SU-DHL-6 (cell line): ENCODE results near the gene PODNL1.

ENCODE experiments used
- H2AFZ ChIP-seq: fragments of 200-600 bp; sonication (generic); 2 replicates; pipeline ENCODE4 v1.6.1; 2014; ENCODE audit warnings: low read depth, mild to moderate bottlenecking, moderate library complexity, mixed read lengths, antibody characterized with exemption, low read length; ENCODE audit not compliant: severe bottlenecking
- H3F3A ChIP-seq: fragments of 200-600 bp; shearing (Covaris generic); 2 replicates; pipeline ENCODE4 v1.6.0; 2016; ENCODE audit warnings: antibody characterized with exemption, mild to moderate bottlenecking; ENCODE audit not compliant: insufficient read depth
- H3K27ac ChIP-seq: fragments of 200-600 bp; sonication (generic); 2 replicates; pipeline ENCODE4 v1.5.1; 2016; ENCODE audit warnings: low read depth, mild to moderate bottlenecking, low read length, moderate library complexity, mixed read lengths
- H3K27me3 ChIP-seq: fragments of 200-600 bp; sonication (generic), shearing (Covaris generic); 2 replicates; pipeline ENCODE4 v1.6.0; 2014; ENCODE audit warnings: mild to moderate bottlenecking, low read length
- H3K36me3 ChIP-seq: fragments of 200-600 bp; sonication (generic); 2 replicates; pipeline ENCODE4 v1.6.1; 2014; ENCODE audit warnings: mild to moderate bottlenecking, low read length, mixed read lengths
- H3K4me2 ChIP-seq: fragments of 300-600, 200-600 bp; shearing (Covaris generic), sonication (generic); 2 replicates; pipeline ENCODE4 v1.6.0; 2014; ENCODE audit warnings: low read length, low read depth, mild to moderate bottlenecking; ENCODE audit not compliant: poor library complexity, severe bottlenecking
- H3K4me3 ChIP-seq: fragments of 200-600 bp; sonication (generic); 2 replicates; pipeline ENCODE4 v1.5.1; 2014; ENCODE audit warnings: antibody characterized with exemption, low read length, mild to moderate bottlenecking, mixed read lengths; ENCODE audit not compliant: insufficient read depth, poor library complexity, severe bottlenecking
- H3K79me2 ChIP-seq: fragments of 200-600 bp; sonication (generic); 2 replicates; pipeline ENCODE4 v1.6.1; 2014; ENCODE audit warnings: mild to moderate bottlenecking, low read length, moderate library complexity; ENCODE audit not compliant: insufficient read depth
- H3K9ac ChIP-seq: fragments of 200-600 bp; sonication (generic); 2 replicates; pipeline ENCODE4 v1.7.0; 2014; ENCODE audit warnings: mild to moderate bottlenecking, low read length
- H3K9me2 ChIP-seq: fragments of 200-600 bp; sonication (generic); replicated peaks from 2 replicates; pipeline ENCODE4 v1.6.1; 2014; ENCODE audit warnings: low read length; ENCODE audit not compliant: insufficient read depth
- H3K9me3 ChIP-seq: fragments of 200-600 bp; sonication (generic); 2 replicates; pipeline ENCODE4 v1.6.1; 2014; ENCODE audit warnings: low read length, mixed read lengths; ENCODE audit not compliant: insufficient read depth
- H4K20me1 ChIP-seq: fragments of 200-600 bp; sonication (generic); 2 replicates; pipeline ENCODE4 v1.6.1; 2014; ENCODE audit warnings: low read depth, mild to moderate bottlenecking, antibody characterized with exemption, low read length, moderate library complexity, mixed read lengths
- CTCF ChIP-seq: fragments of 200-600 bp; sonication (generic); IDR thresholded peaks from one replicate; pipeline ENCODE4 v1.5.1; 2017; ENCODE audit warnings: antibody characterized with exemption, mild to moderate bottlenecking, low read length, moderate library complexity; ENCODE audit not compliant: insufficient read depth, poor library complexity, severe bottlenecking
- EZH2phosphoT487 ChIP-seq: fragments of 200-600 bp; sonication (generic), shearing (Covaris generic); conservative IDR thresholded peaks from 2 replicates; pipeline ENCODE4 v1.6.1; 2018; ENCODE audit warnings: mild to moderate bottlenecking, antibody characterized with exemption, low read length, moderate library complexity, mixed read lengths

PODNL1 gene

DNA sequence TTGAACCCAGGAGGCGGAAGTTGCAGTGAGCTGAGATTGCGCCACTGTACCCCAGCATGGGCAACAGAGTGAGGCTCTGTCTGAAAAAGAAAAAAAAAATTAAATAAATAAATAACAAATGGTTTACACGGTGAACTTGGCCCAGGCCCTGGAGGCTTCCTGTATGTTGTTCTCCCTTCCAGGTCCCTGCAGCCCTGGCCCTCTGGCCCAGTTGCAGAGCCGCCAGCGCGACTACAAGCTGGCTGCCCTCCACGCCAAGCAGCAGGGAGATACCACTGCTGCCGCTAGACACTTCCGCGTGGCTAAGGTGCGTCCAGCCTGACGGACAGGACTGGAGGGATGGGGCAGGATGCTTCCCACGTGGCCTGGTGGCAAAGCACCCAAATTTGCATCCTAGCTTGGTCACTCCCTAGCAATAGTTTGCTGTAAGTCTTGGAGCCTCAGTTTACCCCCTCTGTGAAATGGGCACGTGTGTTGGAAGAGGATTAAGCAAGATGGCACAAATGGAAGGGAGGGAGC, 20.3 kb downstream of the PODNL1 start:
- no peak overlapping the region for H3K9ac ChIP-seq
- H3K4me2 ChIP-seq: no peak overlapping the region
- H3K27me3 ChIP-seq: no peaks in the 10 kb centered on the region
- H4K20me1 ChIP-seq: no peaks in the 10 kb centered on the region
- no peak overlapping the region for H3K4me3 ChIP-seq
- TF ChIP-seq CTCF (no peak), EZH2phosphoT487 (no peak)
- peaks cover 11% of the 10 kb centered on the region for H3K36me3 ChIP-seq
- H3K27ac ChIP-seq: no peak overlapping the region
- no peaks in the 10 kb centered on the region for H3K9me2 ChIP-seq
- no peaks in the 10 kb centered on the region for H3K9me3 ChIP-seq
- no peaks in the 10 kb centered on the region for H3F3A ChIP-seq
- H3K79me2 ChIP-seq: no peaks in the 10 kb centered on the region
- no peak overlapping the region for H2AFZ ChIP-seq

GRCh38 chr19:13914777-13915176, 23.4 kb downstream of the PODNL1 start:
- Histone ChIP-seq H3K27me3 (no peaks in the 10 kb centered on the region), H2AFZ (no peak overlapping the region), H3K9me3 (no peaks in the 10 kb centered on the region), H3K4me3 (no peak overlapping the region), H3K4me2 (no peak overlapping the region), H3K36me3 (no peaks in the 10 kb centered on the region; the same call in 1 of the 2 replicates), H3K9ac (no peak overlapping the region), H3K79me2 (no peaks in the 10 kb centered on the region), H3K27ac (no peak overlapping the region), H3K9me2 (no peaks in the 10 kb centered on the region), H4K20me1 (no peaks in the 10 kb centered on the region), H3F3A (no peaks in the 10 kb centered on the region)
- TF ChIP-seq EZH2phosphoT487 (no peak), CTCF (no peak)

DNA sequence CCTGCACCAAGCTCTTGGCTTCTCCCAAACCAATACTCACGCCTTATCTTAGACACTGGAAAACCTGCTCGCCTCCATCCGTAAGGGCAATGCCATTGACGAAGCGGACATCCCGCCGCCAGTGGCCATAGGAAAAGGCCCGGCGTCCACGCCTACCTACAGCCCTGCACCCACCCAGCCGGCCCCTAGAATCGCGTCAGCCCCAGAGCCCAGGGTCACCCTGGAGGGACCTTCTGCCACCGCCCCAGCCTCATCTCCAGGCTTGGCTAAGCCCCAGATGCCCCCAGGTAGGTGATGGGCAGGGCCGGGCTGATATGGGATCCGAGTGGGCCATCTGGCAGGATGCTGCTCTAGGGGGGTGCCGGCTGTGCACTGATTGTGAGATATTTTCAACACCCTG, 24.9 kb downstream of the PODNL1 start:
- Histone ChIP-seq H4K20me1 (no peaks in the 10 kb centered on the region), H3K9me2 (no peaks in the 10 kb centered on the region), H3K4me3 (no peak overlapping the region), H3K9ac (no peak overlapping the region), H3K27ac (no peak overlapping the region), H3F3A (no peaks in the 10 kb centered on the region), H3K79me2 (no peaks in the 10 kb centered on the region), H2AFZ (no peak overlapping the region), H3K36me3 (no peaks in the 10 kb centered on the region; the same call in 1 of the 2 replicates), H3K27me3 (no peaks in the 10 kb centered on the region), H3K4me2 (no peak overlapping the region), H3K9me3 (no peaks in the 10 kb centered on the region)
- no peak for TF ChIP-seq CTCF
- TF ChIP-seq EZH2phosphoT487: no peak

GRCh38 chr19:13909430-13909829, 28.8 kb downstream of the PODNL1 start:
- H3K4me2 ChIP-seq: no peak overlapping the region
- TF ChIP-seq EZH2phosphoT487: no peak
- no peak for TF ChIP-seq CTCF
- H3K9ac ChIP-seq: no peak overlapping the region
- H3K9me2 ChIP-seq: no peaks in the 10 kb centered on the region
- 0 out of 2 replicates have a peak, but pooled peaks cover 3% of the 10 kb centered on the region for H3F3A ChIP-seq
- H3K4me3 ChIP-seq: no peak overlapping the region
- no peaks in the 10 kb centered on the region for H4K20me1 ChIP-seq
- no peak overlapping the region for H3K27ac ChIP-seq
- H2AFZ ChIP-seq: no peak overlapping the region
- no peaks in the 10 kb centered on the region for H3K9me3 ChIP-seq
- H3K27me3 ChIP-seq: no peaks in the 10 kb centered on the region
- no peaks in the 10 kb centered on the region; the same call in 1 of the 2 replicates for H3K36me3 ChIP-seq
- peaks cover 4% of the 10 kb centered on the region for H3K79me2 ChIP-seq
